ENCODE measurements around the gene CD80. TPM values are rescaled to one million over a fixed set of nuclear protein-coding genes. Genes with fewer than 3 reads are reported as not detected.

Gene CD80
- total RNA-seq, 4 donors from 2014 or later = 0.13 to 1.3 TPM; not detected in 2

DNA sequence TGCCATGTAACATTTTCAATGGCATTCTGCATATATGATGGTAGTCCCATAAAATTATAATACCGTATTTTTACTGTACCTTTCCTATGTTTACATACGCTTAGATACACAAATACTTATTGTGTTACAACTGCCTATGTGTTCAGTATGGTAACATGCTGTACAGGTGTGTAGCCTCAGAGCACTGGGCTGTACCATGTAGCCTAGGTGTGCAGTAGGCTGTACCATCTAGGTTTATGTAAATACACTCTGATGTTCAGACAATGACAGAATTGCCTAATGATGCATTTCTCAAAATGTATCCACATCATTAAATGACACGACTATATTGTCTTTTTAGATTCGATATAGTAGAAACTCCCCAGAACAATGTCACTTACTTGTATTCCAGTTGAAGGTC, 22.7 kb downstream of the CD80 start:
- no peak for TF ChIP-seq POLR2A (IDR thresholded peaks at IDR 0.05)
- TF ChIP-seq, protein P1, sequence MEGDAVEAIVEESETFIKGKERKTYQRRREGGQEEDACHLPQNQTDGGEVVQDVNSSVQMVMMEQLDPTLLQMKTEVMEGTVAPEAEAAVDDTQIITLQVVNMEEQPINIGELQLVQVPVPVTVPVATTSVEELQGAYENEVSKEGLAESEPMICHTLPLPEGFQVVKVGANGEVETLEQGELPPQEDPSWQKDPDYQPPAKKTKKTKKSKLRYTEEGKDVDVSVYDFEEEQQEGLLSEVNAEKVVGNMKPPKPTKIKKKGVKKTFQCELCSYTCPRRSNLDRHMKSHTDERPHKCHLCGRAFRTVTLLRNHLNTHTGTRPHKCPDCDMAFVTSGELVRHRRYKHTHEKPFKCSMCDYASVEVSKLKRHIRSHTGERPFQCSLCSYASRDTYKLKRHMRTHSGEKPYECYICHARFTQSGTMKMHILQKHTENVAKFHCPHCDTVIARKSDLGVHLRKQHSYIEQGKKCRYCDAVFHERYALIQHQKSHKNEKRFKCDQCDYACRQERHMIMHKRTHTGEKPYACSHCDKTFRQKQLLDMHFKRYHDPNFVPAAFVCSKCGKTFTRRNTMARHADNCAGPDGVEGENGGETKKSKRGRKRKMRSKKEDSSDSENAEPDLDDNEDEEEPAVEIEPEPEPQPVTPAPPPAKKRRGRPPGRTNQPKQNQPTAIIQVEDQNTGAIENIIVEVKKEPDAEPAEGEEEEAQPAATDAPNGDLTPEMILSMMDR (IDR thresholded peaks at IDR 0.05) = no peak
- intact Hi-C loops (cut with DNase I) = no loop called here
- Histone ChIP-seq H3K27ac (no peak overlapping the region), H3K27me3 (no peaks in the 10 kb centered on the region), H3K4me1 (no peaks in the 10 kb centered on the region), H3K36me3 (no peaks in the 10 kb centered on the region), H3K4me3 (no peak overlapping the region), H3K9me3 (no peaks in the 10 kb centered on the region)
- WGBS, 2 donors = 85 to 92% methylated on average over 4 of the region's 4 CpGs
- no peak for DNase-seq

DNA sequence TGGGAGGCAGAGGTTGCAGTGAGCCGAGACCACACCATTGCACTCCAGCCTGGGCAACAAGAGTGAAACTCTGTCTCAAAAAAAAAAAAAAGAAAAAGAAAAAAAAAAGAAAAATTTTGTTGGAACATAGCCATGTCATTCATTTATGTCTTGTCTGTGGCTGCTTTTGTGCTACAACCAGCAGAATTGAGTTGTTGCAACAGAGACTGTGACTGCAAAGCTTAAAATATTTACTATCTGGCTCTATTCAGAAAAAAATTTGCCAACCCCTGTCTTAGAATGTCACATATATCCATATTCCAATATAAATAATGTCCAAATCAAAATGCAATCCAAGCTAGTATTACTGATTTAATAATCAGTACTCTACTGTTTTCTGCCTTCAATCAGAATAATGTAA, 25.1 kb downstream of the CD80 start:
- no peaks in the 10 kb centered on the region for H3K36me3 ChIP-seq
- intact Hi-C loops (cut with DNase I) = no loop called here
- no peak overlapping the region for H3K27ac ChIP-seq
- no peaks in the 10 kb centered on the region for H3K27me3 ChIP-seq
- 80% methylated on average over 1 of the region's 1 CpG; no CpG with 5 or more reads in 1 of the 2 donors for WGBS, 2 donors
- H3K4me1 ChIP-seq = no peaks in the 10 kb centered on the region
- TF ChIP-seq, protein P1 (IDR thresholded peaks at IDR 0.05) = no peak
- no peak for TF ChIP-seq POLR2A (IDR thresholded peaks at IDR 0.05)
- no peak overlapping the region for H3K4me3 ChIP-seq
- no peaks in the 10 kb centered on the region for H3K9me3 ChIP-seq
- no peak for DNase-seq

DNA sequence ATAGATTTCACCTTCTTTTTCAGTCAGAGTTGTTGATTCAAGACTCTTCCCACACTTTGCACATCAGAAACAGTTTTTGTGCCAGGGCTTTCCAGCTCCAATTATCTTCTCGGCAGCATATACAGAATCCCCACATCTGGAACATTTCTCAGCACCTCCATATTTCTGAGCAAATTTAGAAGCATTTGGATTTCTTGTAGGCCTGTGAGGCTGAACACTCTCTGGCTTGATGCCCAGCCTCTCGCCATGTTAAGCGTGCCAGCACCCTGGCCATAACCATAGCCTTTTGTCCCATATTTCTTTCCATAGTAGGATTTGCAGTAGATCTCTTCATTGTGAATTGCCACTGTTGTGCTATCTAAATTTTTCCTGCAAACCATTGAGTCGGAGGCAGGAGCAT, 28.3 kb downstream of the CD80 start:
- no peak overlapping the region for H3K27ac ChIP-seq
- H3K27me3 ChIP-seq = no peaks in the 10 kb centered on the region
- intact Hi-C loops (cut with DNase I) = no loop called here
- TF ChIP-seq, protein P1 (IDR thresholded peaks at IDR 0.05) = no peak
- TF ChIP-seq POLR2A (IDR thresholded peaks at IDR 0.05) = no peak
- no peak overlapping the region for H3K4me3 ChIP-seq
- WGBS, 2 donors = 84 to 93% methylated on average over 4 of the region's 4 CpGs
- no peak for DNase-seq
- H3K36me3 ChIP-seq = no peaks in the 10 kb centered on the region
- no peaks in the 10 kb centered on the region for H3K4me1 ChIP-seq
- H3K9me3 ChIP-seq = no peaks in the 10 kb centered on the region

DNA sequence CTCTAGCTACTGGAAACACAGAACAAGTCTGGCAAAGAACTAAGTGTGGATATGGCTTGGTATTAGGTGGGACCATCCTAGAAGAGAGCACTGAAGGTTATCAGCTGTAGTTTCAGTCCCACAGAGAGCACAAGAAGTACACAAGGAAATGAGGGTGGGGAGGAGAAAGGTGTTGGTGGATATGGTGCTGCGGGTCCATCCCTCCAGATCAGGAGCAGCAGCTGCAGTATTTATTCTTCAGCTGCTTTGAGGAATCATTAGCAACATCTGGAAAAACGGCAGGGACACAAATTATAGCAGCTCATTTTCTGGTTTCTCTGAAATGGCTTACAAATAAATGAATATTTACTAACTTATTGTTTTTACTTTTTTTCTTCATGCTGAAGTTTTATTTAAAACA, 29.0 kb downstream of the CD80 start:
- Histone ChIP-seq H3K27me3 (no peaks in the 10 kb centered on the region), H3K4me3 (no peak overlapping the region), H3K36me3 (peaks cover 0 to 2% (median 0%) of the 10 kb centered on the region in 3 donors), H3K9me3 (no peaks in the 10 kb centered on the region), H3K4me1 (no peaks in the 10 kb centered on the region), H3K27ac (no peak overlapping the region)
- no peak for TF ChIP-seq POLR2A (IDR thresholded peaks at IDR 0.05)
- TF ChIP-seq, protein P1 (IDR thresholded peaks at IDR 0.05) = no peak
- DNase-seq = no peak
- 68 to 82% methylated on average over 2 of the region's 2 CpGs for WGBS, 2 donors
- intact Hi-C loops (cut with DNase I) = no loop called here

DNA sequence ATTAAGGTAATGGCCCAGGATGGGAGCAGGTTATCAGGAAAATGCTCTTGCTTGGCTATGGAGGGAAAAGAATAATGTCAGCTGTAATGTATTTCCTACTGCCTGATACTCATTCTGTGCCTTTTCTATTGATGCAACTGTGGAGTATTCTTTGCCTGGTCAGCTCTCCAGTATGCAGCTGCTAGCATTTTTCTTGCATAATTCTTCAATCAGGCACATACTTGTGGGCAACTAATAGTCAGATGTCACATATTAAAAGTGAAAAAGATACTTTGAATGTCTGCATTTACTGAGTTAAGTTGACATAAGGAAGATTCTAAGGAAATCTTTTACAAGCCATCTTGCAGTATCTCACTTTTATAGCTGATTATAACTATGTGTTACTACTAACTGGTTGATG, 29.5 kb downstream of the CD80 start:
- no peak overlapping the region for H3K4me3 ChIP-seq
- intact Hi-C loops (cut with DNase I) = no loop called here
- no peak for DNase-seq
- H3K4me1 ChIP-seq = no peaks in the 10 kb centered on the region
- TF ChIP-seq POLR2A (IDR thresholded peaks at IDR 0.05) = no peak
- TF ChIP-seq, protein P1 (IDR thresholded peaks at IDR 0.05) = no peak
- no peaks in the 10 kb centered on the region for H3K9me3 ChIP-seq
- H3K27ac ChIP-seq = no peak overlapping the region
- no peaks in the 10 kb centered on the region for H3K27me3 ChIP-seq
- H3K36me3 ChIP-seq = peaks cover 0 to 7% (median 0%) of the 10 kb centered on the region in 3 donors

All from esophagus squamous epithelium (tissue), 5 donors.